Measurements from ENCODE around the gene TMEM256.
"Not testable (repeated sequence)": the region's sequence is repeated elsewhere in the genome, so short reads cannot be mapped to it uniquely, and the experiment has no call there.

Gene TMEM256

DNA sequence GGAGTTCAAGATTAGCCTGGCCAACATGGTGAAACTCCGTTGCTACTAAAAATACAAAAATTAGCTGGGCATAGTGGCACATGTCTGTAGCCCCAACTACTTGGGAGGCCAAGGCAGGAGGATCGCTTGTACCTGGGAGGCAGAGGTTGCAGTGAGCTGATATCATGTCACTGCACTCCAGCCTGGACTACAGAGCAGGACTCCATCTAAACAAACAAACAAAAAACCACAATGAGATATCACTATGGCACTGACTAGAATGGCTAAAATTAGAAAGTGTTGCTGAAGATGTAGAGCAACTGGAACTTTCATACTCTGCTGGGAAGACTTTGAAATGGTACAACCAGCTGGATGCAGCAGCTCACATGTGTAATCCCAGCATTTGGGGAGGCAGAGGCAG is 29.5 kb downstream of the TMEM256 start:
- Histone ChIP-seq H3K9ac (ENCODE audit: low read length) (no peak overlapping the region), H3K9me3 (ENCODE audit: control insufficient read depth, low read length) (peaks cover 4% of the 10 kb centered on the region), H3K27me3 (replicated peaks; ENCODE audit: control insufficient read depth, insufficient read depth, low read length) (peaks cover 6% of the 10 kb centered on the region), H3K36me3 (ENCODE audit: control insufficient read depth, insufficient read depth, low read length, severe bottlenecking) (no peaks in the 10 kb centered on the region), H3K4me1 (ENCODE audit: control insufficient read depth, insufficient read depth, low read length) (no peaks in the 10 kb centered on the region), H3K4me3 (ENCODE audit: low read length) (no peak overlapping the region)
- DNase-seq (ENCODE audit: low read depth) = no peak

DNA sequence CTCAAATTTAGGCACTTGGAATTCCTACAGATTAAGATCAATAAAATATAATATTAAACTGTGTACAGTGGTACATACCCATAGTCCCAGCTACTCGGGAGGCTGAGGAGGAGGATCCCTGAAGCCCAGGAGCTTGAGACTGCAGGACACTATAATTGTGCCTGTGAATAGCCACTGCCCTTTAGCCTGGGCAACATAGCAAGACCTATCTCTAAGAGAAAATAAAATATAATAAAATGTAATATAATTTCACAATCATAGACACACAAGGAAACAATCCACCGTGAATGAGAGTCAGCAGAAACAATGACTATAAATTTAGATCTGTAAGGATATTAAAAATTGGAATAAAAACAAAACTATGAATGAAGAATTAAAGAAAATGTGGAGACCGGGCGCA is 33.0 kb downstream of the TMEM256 start:
- no peak overlapping the region for H3K9ac ChIP-seq (ENCODE audit: low read length)
- no peak overlapping the region for H3K4me3 ChIP-seq (ENCODE audit: low read length)
- no peaks in the 10 kb centered on the region for H3K4me1 ChIP-seq (ENCODE audit: control insufficient read depth, insufficient read depth, low read length)
- no peak for DNase-seq (ENCODE audit: low read depth)
- H3K27me3 ChIP-seq (replicated peaks; ENCODE audit: control insufficient read depth, insufficient read depth, low read length) = peaks cover 6% of the 10 kb centered on the region
- H3K9me3 ChIP-seq (ENCODE audit: control insufficient read depth, low read length) = no peaks in the 10 kb centered on the region
- no peaks in the 10 kb centered on the region for H3K36me3 ChIP-seq (ENCODE audit: control insufficient read depth, insufficient read depth, low read length, severe bottlenecking)

DNA sequence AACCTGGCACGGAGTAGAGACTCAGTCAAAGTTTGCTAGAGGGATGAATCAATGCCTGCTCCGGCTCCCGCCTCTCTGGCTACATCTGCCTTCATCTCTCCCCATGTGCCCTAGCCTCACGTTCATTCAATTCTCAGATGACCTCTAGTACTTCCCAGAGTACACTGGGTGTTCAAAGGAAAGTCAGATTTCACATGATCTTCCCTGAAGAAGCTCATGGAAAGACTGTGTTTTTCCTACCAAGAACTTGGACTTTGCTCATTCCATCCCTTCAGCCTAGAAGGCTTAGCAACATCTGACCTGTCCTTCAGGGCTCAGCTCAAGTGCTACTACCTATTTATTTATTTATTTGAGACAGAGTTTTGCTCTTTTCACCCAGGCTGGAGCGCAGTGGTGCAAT is 34.1 kb downstream of the TMEM256 start:
- Histone ChIP-seq H3K9me3 (ENCODE audit: control insufficient read depth, low read length) (no peaks in the 10 kb centered on the region), H3K36me3 (ENCODE audit: control insufficient read depth, insufficient read depth, low read length, severe bottlenecking) (no peaks in the 10 kb centered on the region), H3K27me3 (replicated peaks; ENCODE audit: control insufficient read depth, insufficient read depth, low read length) (peaks cover 6% of the 10 kb centered on the region), H3K9ac (ENCODE audit: low read length) (no peak overlapping the region), H3K4me1 (ENCODE audit: control insufficient read depth, insufficient read depth, low read length) (no peaks in the 10 kb centered on the region), H3K4me3 (ENCODE audit: low read length) (no peak overlapping the region)
- no peak for DNase-seq (ENCODE audit: low read depth)

DNA sequence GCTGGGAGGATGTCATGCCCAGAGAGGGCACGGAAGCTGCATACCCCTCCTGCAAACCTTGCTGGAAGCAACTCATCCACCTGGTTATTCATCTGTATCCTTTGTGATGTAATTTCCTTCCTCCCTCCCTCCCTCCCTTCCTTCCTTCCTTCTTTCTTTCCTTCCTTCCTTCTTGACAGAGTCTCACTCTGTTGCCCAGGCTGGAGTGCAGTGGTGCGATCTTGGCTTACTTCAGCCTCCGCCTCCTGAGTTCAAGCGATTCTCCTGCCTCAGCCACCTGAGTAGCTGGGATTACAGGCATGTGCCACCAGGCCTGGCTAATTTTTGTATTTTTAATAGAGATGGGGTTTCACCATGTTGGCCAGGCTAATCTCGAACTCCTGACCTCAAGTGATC is 35.3 kb downstream of the TMEM256 start:
- H3K27me3 ChIP-seq (replicated peaks; ENCODE audit: control insufficient read depth, insufficient read depth, low read length); H3K4me1 ChIP-seq (ENCODE audit: control insufficient read depth, insufficient read depth, low read length); H3K4me3 ChIP-seq (ENCODE audit: low read length); H3K9ac ChIP-seq (ENCODE audit: low read length); H3K36me3 ChIP-seq (ENCODE audit: control insufficient read depth, insufficient read depth, low read length, severe bottlenecking); H3K9me3 ChIP-seq (ENCODE audit: control insufficient read depth, low read length); DNase-seq (ENCODE audit: low read depth): not testable (repeated sequence)

DNA sequence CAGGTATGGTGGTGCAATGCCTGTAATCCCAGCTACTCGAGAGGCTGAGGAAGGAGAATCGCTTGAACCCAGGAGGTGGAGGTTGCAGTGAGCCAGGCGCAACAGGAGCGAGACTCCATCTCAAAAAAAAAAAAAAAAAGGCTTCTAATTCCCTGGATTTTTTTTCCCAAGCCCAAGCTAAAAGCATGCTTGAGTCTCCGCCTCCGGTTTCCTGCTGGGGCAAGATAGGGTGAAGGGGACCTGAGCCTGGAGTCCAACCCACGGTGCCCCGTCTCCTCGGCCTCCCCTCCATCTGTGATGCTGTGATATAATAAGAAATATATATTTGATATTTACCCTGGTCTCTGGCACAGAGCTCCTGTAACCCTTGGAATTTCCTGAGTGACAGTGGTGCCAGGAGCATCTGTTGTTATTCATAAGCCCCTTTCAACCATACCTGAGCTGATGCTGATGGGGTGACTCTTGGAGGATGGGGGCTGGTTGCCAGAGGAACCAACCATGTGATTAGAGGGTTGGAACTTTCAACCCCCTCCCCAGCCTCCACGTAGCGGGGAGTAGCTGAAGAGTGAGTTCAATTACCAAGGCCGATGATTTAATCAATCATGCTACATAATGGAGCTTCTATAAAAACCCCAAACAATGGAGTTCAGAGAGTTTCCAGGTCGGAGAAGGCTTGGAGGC is 35.8 kb downstream of the TMEM256 start:
- Histone ChIP-seq H3K27me3 (replicated peaks; ENCODE audit: control insufficient read depth, insufficient read depth, low read length) (peaks cover 6% of the 10 kb centered on the region), H3K9me3 (ENCODE audit: control insufficient read depth, low read length) (no peaks in the 10 kb centered on the region), H3K4me1 (ENCODE audit: control insufficient read depth, insufficient read depth, low read length) (peaks cover 8% of the 10 kb centered on the region), H3K9ac (ENCODE audit: low read length) (no peak overlapping the region), H3K36me3 (ENCODE audit: control insufficient read depth, insufficient read depth, low read length, severe bottlenecking) (no peaks in the 10 kb centered on the region), H3K4me3 (ENCODE audit: low read length) (no peak overlapping the region)
- DNase-seq (ENCODE audit: low read depth) = no peak

DNA sequence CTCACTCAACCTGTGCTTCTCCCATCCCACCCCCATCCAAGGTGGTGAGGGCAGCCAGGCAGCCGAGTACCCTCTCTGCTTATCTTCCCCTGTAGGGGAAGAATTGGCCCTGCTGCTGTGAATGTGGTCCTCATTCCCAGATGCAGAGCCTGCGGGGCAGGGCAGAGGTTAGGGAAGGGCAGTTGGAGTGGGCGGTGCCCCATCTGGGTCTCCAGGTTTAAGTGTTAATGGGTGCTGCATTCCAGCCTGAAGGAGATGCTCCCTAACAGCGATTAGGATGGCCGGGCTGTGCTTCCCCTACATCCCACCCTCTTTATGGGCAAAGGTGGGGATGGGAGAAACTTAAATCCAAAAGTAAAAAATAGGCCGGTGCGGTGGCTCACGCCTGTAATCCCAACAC is 36.8 kb downstream of the TMEM256 start:
- H3K27me3 ChIP-seq (replicated peaks; ENCODE audit: control insufficient read depth, insufficient read depth, low read length) = peaks cover 6% of the 10 kb centered on the region
- H3K4me1 ChIP-seq (ENCODE audit: control insufficient read depth, insufficient read depth, low read length) = peaks cover 9% of the 10 kb centered on the region
- no peaks in the 10 kb centered on the region for H3K9me3 ChIP-seq (ENCODE audit: control insufficient read depth, low read length)
- no peak overlapping the region for H3K9ac ChIP-seq (ENCODE audit: low read length)
- H3K4me3 ChIP-seq (ENCODE audit: low read length) = no peak overlapping the region
- no peaks in the 10 kb centered on the region for H3K36me3 ChIP-seq (ENCODE audit: control insufficient read depth, insufficient read depth, low read length, severe bottlenecking)
- DNase-seq (ENCODE audit: low read depth) = no peak

DNA sequence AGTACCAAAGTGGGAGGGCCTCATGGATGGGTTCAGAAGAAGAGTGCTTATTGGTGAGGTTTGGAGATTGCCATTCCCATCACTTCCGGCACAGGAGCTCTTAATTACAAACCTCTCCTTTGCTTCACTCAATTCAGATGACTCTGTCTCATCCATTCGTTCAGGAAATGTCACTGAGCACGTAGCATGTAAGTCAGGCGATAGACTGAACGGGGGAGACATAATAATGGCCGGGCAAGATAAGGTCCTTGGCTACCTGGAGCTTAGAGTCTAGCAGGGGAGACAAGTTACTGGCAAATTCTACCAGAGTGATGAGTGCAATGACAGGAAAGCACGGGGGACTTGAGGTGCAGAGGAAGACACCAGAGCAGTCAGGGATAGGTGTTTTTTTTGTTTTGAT is 37.9 kb downstream of the TMEM256 start:
- H3K4me1 ChIP-seq (ENCODE audit: control insufficient read depth, insufficient read depth, low read length); H3K4me3 ChIP-seq (ENCODE audit: low read length); H3K9me3 ChIP-seq (ENCODE audit: control insufficient read depth, low read length); H3K36me3 ChIP-seq (ENCODE audit: control insufficient read depth, insufficient read depth, low read length, severe bottlenecking); DNase-seq (ENCODE audit: low read depth); H3K27me3 ChIP-seq (replicated peaks; ENCODE audit: control insufficient read depth, insufficient read depth, low read length); H3K9ac ChIP-seq (ENCODE audit: low read length): not testable (repeated sequence)

DNA sequence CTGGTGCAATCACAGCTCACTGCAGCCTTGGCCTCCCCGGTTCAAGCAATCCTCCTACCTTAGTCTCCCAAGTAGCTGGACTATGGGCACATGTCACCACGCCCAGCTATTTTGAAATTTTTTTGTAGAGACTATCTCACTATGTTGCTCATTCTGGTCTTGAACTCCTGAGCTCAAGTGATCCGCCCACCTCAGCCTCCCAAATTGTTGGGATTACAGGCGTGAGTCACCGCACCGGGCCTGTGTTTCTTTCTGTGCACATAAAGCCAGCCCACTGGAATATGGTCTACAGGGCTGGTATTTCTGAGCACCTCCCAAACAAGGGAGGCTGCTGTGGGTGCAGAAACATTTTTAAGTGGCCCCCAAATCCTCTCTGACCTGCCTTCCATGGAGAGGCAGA is 40.6 kb downstream of the TMEM256 start:
- peaks cover 9% of the 10 kb centered on the region for H3K4me1 ChIP-seq (ENCODE audit: control insufficient read depth, insufficient read depth, low read length)

DNA sequence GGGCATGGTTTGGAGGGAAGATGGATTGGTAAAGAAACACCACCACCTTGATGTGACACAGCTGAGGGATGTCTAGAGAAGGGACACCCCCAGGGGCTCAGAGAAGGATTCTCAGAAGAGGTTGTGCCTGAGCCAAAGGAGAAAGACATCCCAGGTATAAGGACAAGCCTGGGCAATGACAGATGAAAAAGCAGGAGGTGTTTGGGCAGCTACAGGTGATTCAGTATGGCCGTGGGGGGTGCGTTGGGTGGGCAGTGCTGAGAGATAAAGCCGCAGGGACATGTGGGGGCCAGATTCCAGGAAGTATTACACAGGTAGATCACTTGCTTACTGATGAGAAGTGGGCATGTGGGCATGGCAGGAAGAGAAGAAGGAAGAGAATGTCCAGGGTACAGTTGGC is 42.0 kb downstream of the TMEM256 start:
- Histone ChIP-seq H3K27me3 (replicated peaks; ENCODE audit: control insufficient read depth, insufficient read depth, low read length) (no peaks in the 10 kb centered on the region), H3K9me3 (ENCODE audit: control insufficient read depth, low read length) (no peaks in the 10 kb centered on the region), H3K36me3 (ENCODE audit: control insufficient read depth, insufficient read depth, low read length, severe bottlenecking) (no peaks in the 10 kb centered on the region), H3K4me1 (ENCODE audit: control insufficient read depth, insufficient read depth, low read length) (peaks cover 9% of the 10 kb centered on the region), H3K4me3 (ENCODE audit: low read length) (no peak overlapping the region), H3K9ac (ENCODE audit: low read length) (no peak overlapping the region)
- no peak for DNase-seq (ENCODE audit: low read depth)

More for the DNA sequence above, 40.6 kb downstream of the TMEM256 start:
- no peaks in the 10 kb centered on the region for H3K27me3 ChIP-seq (replicated peaks; ENCODE audit: control insufficient read depth, insufficient read depth, low read length)
- H3K9ac ChIP-seq (ENCODE audit: low read length) = no peak overlapping the region
- H3K4me3 ChIP-seq (ENCODE audit: low read length) = no peak overlapping the region
- no peak for DNase-seq (ENCODE audit: low read depth)
- no peaks in the 10 kb centered on the region for H3K36me3 ChIP-seq (ENCODE audit: control insufficient read depth, insufficient read depth, low read length, severe bottlenecking)
- H3K9me3 ChIP-seq (ENCODE audit: control insufficient read depth, low read length) = no peaks in the 10 kb centered on the region

DNA sequence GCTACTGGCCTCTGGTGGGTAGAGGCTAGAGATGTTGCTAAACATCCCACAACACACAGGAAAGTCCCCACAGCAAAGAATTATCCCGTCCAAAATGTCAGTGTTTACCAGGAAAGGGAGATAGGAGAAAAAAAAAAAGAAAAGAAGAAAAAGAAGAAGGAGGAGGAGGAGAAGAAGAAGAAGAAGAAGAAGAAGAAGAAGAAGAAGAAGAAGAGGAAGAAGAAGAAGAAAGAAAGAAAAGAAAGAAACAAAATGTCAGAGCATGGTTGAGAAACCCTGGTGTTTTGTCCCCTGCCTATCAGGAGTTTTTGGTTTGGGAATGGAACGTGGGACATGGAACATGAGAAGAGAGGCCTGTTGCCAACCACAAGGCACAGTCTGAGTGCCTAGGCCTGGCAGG is 46.5 kb downstream of the TMEM256 start:
- no peaks in the 10 kb centered on the region for H3K27me3 ChIP-seq (replicated peaks; ENCODE audit: control insufficient read depth, insufficient read depth, low read length)
- no peaks in the 10 kb centered on the region for H3K9me3 ChIP-seq (ENCODE audit: control insufficient read depth, low read length)
- H3K4me3 ChIP-seq (ENCODE audit: low read length) = no peak overlapping the region
- H3K9ac ChIP-seq (ENCODE audit: low read length) = no peak overlapping the region
- no peaks in the 10 kb centered on the region for H3K36me3 ChIP-seq (ENCODE audit: control insufficient read depth, insufficient read depth, low read length, severe bottlenecking)
- no peak for DNase-seq (ENCODE audit: low read depth)
- peaks cover 30% of the 10 kb centered on the region for H3K4me1 ChIP-seq (ENCODE audit: control insufficient read depth, insufficient read depth, low read length)

DNA sequence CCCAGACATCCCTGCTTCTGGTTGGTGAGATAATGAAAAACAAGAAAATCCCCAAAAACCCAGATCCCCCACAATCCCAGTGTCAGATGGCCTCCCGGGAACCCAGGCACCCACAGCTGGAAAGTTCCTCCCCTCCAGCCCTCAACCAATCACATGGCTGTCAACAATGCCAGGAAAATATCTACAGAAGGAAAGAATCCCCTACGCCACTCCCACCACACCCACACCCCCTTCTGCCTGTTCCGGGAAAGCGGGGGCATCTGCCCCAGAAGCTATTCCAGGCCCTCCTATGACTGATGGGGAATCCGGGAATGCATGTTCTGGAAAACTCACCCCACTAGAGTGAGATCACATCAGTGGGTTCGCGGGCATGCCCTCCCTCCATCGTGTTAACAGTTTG is 47.1 kb downstream of the TMEM256 start:
- Histone ChIP-seq H3K4me3 (ENCODE audit: low read length) (no peak overlapping the region), H3K27me3 (replicated peaks; ENCODE audit: control insufficient read depth, insufficient read depth, low read length) (no peaks in the 10 kb centered on the region), H3K9ac (ENCODE audit: low read length) (no peak overlapping the region), H3K36me3 (ENCODE audit: control insufficient read depth, insufficient read depth, low read length, severe bottlenecking) (no peaks in the 10 kb centered on the region), H3K4me1 (ENCODE audit: control insufficient read depth, insufficient read depth, low read length) (peaks cover 31% of the 10 kb centered on the region), H3K9me3 (ENCODE audit: control insufficient read depth, low read length) (no peaks in the 10 kb centered on the region)
- DNase-seq (ENCODE audit: low read depth) = no peak

DNA sequence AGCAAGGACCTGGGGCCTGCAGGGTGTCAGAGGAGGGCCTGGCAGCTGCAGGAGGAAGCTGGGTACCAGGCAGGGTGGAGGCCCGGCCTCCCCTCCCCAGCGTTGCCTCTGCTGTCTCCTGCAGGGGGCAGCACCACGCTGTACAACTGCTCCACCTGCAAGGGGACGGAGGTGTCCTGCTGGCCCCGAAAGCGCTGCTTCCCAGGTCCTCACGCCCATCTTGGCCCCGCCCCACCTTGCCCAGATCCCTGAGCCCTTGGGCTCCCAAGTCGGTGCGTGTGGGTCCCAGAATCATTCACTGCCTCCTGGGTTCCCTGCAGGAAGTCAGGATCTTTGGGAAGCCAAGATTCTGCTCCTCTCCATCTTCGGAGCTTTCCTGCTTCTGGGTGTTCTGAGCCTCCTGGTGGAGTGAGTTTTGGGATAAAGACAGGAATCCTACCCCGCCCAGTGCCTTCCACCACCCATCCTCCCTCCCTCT is 47.8 kb downstream of the TMEM256 start:
- H3K36me3 ChIP-seq (ENCODE audit: control insufficient read depth, insufficient read depth, low read length, severe bottlenecking) = no peaks in the 10 kb centered on the region
- H3K9me3 ChIP-seq (ENCODE audit: control insufficient read depth, low read length) = no peaks in the 10 kb centered on the region
- no peak overlapping the region for H3K4me3 ChIP-seq (ENCODE audit: low read length)

More for the DNA sequence above, 47.8 kb downstream of the TMEM256 start:
- peak; percentile 82 for DNase-seq (ENCODE audit: low read depth)
- Histone ChIP-seq H3K27me3 (replicated peaks; ENCODE audit: control insufficient read depth, insufficient read depth, low read length) (no peaks in the 10 kb centered on the region), H3K9ac (ENCODE audit: low read length) (peak overlapping the region; percentile 27), H3K4me1 (ENCODE audit: control insufficient read depth, insufficient read depth, low read length) (peaks cover 31% of the 10 kb centered on the region)

Measured in adipocyte (in vitro differentiated cells).